NCI-H526 treated with DMSO at 0.1 percent for 48 hours (cell line): ENCODE data around the gene SETD2.
A peak's percentile ranks its signal among the peaks of the same experiment; 100 is the strongest.

Experiments used
- DNase-seq: peaks from one replicate; lab custom pipeline; 2025; lab: John Stamatoyannopoulos, UW

The SETD2 gene

GRCh38 chr3:46984591-46985459 is 179.1 kb downstream of the SETD2 start:
- no peak for DNase-seq

GRCh38 chr3:46982546-46982945 is 181.4 kb downstream of the SETD2 start:
- DNase-seq: no peak

- no peak for DNase-seq
Measured at GRCh38 chr3:46981932-46982471, 181.9 kb downstream of the SETD2 start.

GRCh38 chr3:46979958-46980497 is 183.9 kb downstream of the SETD2 start:
- DNase-seq: no peak

- peak; percentile 91 for DNase-seq
Measured at GRCh38 chr3:46978985-46979944, 184.6 kb downstream of the SETD2 start, which contains the start of gene NBEAL2. Gene NBEAL2 (plus strand): TSS chr3:46979666. CDS start chr3:46979862, 196 bp downstream.

- no peak for DNase-seq
Measured at GRCh38 chr3:46978381-46978780, 185.5 kb downstream of the SETD2 start.

GRCh38 chr3:46977811-46978195 is 186.1 kb downstream of the SETD2 start:
- DNase-seq: no peak

GRCh38 chr3:46976326-46977190 is 187.4 kb downstream of the SETD2 start, which contains the start of gene CCDC12:
Gene CCDC12 (minus strand): TSS chr3:46976745. CDS start chr3:46976732, 13 bp downstream.
- peak; percentile 96 for DNase-seq

GRCh38 chr3:46974421-46975171 is 189.3 kb downstream of the SETD2 start:
- no peak for DNase-seq

GRCh38 chr3:46972396-46972795 is 191.5 kb downstream of the SETD2 start:
- no peak for DNase-seq

GRCh38 chr3:46971742-46972141 is 192.2 kb downstream of the SETD2 start:
- DNase-seq: no peak

- no peak for DNase-seq
Measured at GRCh38 chr3:46971151-46971550, 192.8 kb downstream of the SETD2 start.

GRCh38 chr3:46970391-46971091 is 193.4 kb downstream of the SETD2 start:
- no peak for DNase-seq

GRCh38 chr3:46968783-46969428 is 195.0 kb downstream of the SETD2 start:
- no peak for DNase-seq

GRCh38 chr3:46966811-46967210 is 197.1 kb downstream of the SETD2 start:
- no peak for DNase-seq
